IMR-90 (cell line): ENCODE measurements around the gene KCTD20. TPM values are rescaled to one million over a fixed set of nuclear protein-coding genes. Genes with fewer than 3 reads are reported as not detected.

Experiments
- ATAC-seq: fragments of 200-7000 bp; cut with Tn5 transposase; 2 replicates; pipeline ENCODE4 v1.9.1; 2020; ENCODE audit warnings: low read depth, mild to moderate bottlenecking, moderate library complexity
- BruUV-seq: library from RNA; stranded (reverse); fragments of 400-500 nt; replicated peaks from 2 replicates; lab custom pipeline; 2021; lab: Mats Ljungman, UMichigan
- CTCF ChIA-PET: fragments of 300-600 bp; formaldehyde crosslinking; extraction: SDS; loops from one replicate; lab custom pipeline; 2021; ENCODE audit warnings: antibody characterized with exemption; lab: Yijun Ruan, JAX
- POLR2A ChIA-PET: fragments of 300-600 bp; sonication (Branson Sonifier 250); formaldehyde crosslinking; loops from one replicate; lab custom pipeline; 2022; ENCODE audit warnings: antibody characterized with exemption; ENCODE audit not compliant: unreplicated experiment; lab: Charles Lee
- DNase-seq: peaks from one replicate; pipeline ENCODE4 v3.0.0; 2013
- H2AFZ ChIP-seq: replicated peaks from 2 replicates; pipeline ENCODE3; 2013; ENCODE audit warnings: low read length, mild to moderate bottlenecking; ENCODE audit not compliant: poor library complexity
- H2AK5ac ChIP-seq: 2 replicates; pipeline ENCODE4 v1.6.1; 2013; ENCODE audit warnings: low read depth, low read length, inconsistent platforms
- H2AK9ac ChIP-seq: replicated peaks from 2 replicates; pipeline ENCODE3; 2013; ENCODE audit warnings: mild to moderate bottlenecking, low read depth, low read length, moderate library complexity; ENCODE audit not compliant: poor library complexity
- H2BK120ac ChIP-seq: 2 replicates; pipeline ENCODE4 v1.6.1; 2013; ENCODE audit warnings: low read depth, low read length, inconsistent platforms
- H2BK15ac ChIP-seq: 3 replicates; pipeline ENCODE4 v1.6.1; 2013; ENCODE audit warnings: low read depth, low read length, inconsistent platforms
- H2BK20ac ChIP-seq: 2 replicates; pipeline ENCODE4 v1.6.1; 2013; ENCODE audit warnings: low read depth, mild to moderate bottlenecking, inconsistent platforms, low read length, moderate library complexity
- H2BK5ac ChIP-seq: 2 replicates; pipeline ENCODE4 v1.6.1; 2013; ENCODE audit warnings: mild to moderate bottlenecking, low read depth, low read length, inconsistent platforms; ENCODE audit not compliant: poor library complexity, severe bottlenecking
- H3K14ac ChIP-seq: replicated peaks from 2 replicates; pipeline ENCODE4 v1.6.1; 2013; ENCODE audit warnings: low read depth, low read length, inconsistent platforms
- H3K18ac ChIP-seq: 2 replicates; pipeline ENCODE4 v1.6.1; 2013; ENCODE audit warnings: low read depth, low read length, control low read depth
- H3K23ac ChIP-seq: 2 replicates; pipeline ENCODE4 v1.6.1; 2013; ENCODE audit warnings: low read depth, low read length, inconsistent platforms
- H3K27ac ChIP-seq: 2 replicates; pipeline ENCODE4 v1.5.1; 2013; ENCODE audit warnings: mild to moderate bottlenecking, control low read depth, low read length; ENCODE audit not compliant: insufficient read depth
- H3K27me3 ChIP-seq: 2 replicates; pipeline ENCODE4 v1.6.1; 2013; ENCODE audit warnings: low read length; ENCODE audit not compliant: control insufficient read depth, insufficient read depth
- H3K36me3 ChIP-seq: 2 replicates; pipeline ENCODE4 v1.6.1; 2013; ENCODE audit warnings: low read length, mixed read lengths; ENCODE audit not compliant: control insufficient read depth, insufficient read depth
- H3K4ac ChIP-seq: 2 replicates; pipeline ENCODE4 v1.6.1; 2013; ENCODE audit warnings: low read depth, low read length, inconsistent platforms
- H3K4me1 ChIP-seq: 2 replicates; pipeline ENCODE4 v1.6.1; 2013; ENCODE audit warnings: low read length, mixed read lengths; ENCODE audit not compliant: control insufficient read depth, insufficient read depth
- H3K4me2 ChIP-seq: 2 replicates; pipeline ENCODE4 v1.6.1; 2013; ENCODE audit warnings: low read depth, mild to moderate bottlenecking, control low read depth, low read length, moderate library complexity
- H3K4me3 ChIP-seq: 2 replicates; pipeline ENCODE4 v1.5.1; 2013; ENCODE audit warnings: low read depth, mild to moderate bottlenecking, control low read depth, low read length, moderate library complexity; ENCODE audit not compliant: insufficient read depth
- H3K56ac ChIP-seq: 2 replicates; pipeline ENCODE4 v1.6.1; 2013; ENCODE audit warnings: low read length, inconsistent platforms; ENCODE audit not compliant: insufficient read depth; ENCODE audit errors: extremely low read depth
- H3K79me1 ChIP-seq, 2 experiments: 2 replicates each; pipeline ENCODE4 v1.6.1; 2013; ENCODE audit warnings: low read length in 2 of 2, inconsistent platforms in 1 of 2, low read depth in 1 of 2
- H3K9ac ChIP-seq: 2 replicates; pipeline ENCODE4 v1.6.1; 2013; ENCODE audit warnings: low read depth, low read length, control low read depth
- H3K9me1 ChIP-seq: 2 replicates; pipeline ENCODE4 v1.6.1; 2013; ENCODE audit warnings: low read length, inconsistent platforms; ENCODE audit not compliant: insufficient read depth
- H3K9me3 ChIP-seq: 2 replicates; pipeline ENCODE4 v1.6.1; 2013; ENCODE audit warnings: low read length; ENCODE audit not compliant: control insufficient read depth, insufficient read depth
- H4K20me1 ChIP-seq: 2 replicates; pipeline ENCODE4 v1.6.1; 2013; ENCODE audit warnings: low read length, inconsistent platforms; ENCODE audit not compliant: insufficient read depth
- H4K5ac ChIP-seq: 2 replicates; pipeline ENCODE4 v1.6.1; 2013; ENCODE audit warnings: mild to moderate bottlenecking, low read depth, low read length, control low read depth
- H4K8ac ChIP-seq, 2 experiments: 2 replicates each; pipeline ENCODE4 v1.6.1; 2013; ENCODE audit warnings: low read depth in 2 of 2, low read length in 2 of 2, control low read depth in 1 of 2, inconsistent platforms in 1 of 2
- H4K91ac ChIP-seq: 2 replicates; pipeline ENCODE4 v1.6.1; 2013; ENCODE audit warnings: low read depth, low read length, inconsistent platforms; ENCODE audit not compliant: insufficient read depth
- BHLHE40 ChIP-seq: fragments of 150-350 bp; IDR thresholded peaks from 2 replicates; pipeline ENCODE4 v1.6.1; 2016; ENCODE audit warnings: mild to moderate bottlenecking, low read depth, low read length
- CEBPB ChIP-seq: IDR thresholded peaks from 2 replicates; pipeline ENCODE4 v1.6.1; 2012; ENCODE audit warnings: low read depth, low read length, improper control_type of control experiment
- CHD1 ChIP-seq: IDR thresholded peaks from 2 replicates; pipeline ENCODE4 v1.6.1; 2012; ENCODE audit warnings: low read depth, low read length, improper control_type of control experiment
- CTCF ChIP-seq: conservative IDR thresholded peaks from 2 replicates; pipeline ENCODE4 v1.5.1; 2012; ENCODE audit warnings: mild to moderate bottlenecking, low read depth, low read length, improper control_type of control experiment
- ELK1 ChIP-seq: fragments of 150-350 bp; IDR thresholded peaks from 2 replicates; pipeline ENCODE4 v1.6.1; 2016; ENCODE audit warnings: low read depth, mild to moderate bottlenecking, low read length, moderate library complexity, borderline replicate concordance
- FOS ChIP-seq: fragments of 150-350 bp; IDR thresholded peaks from 2 replicates; pipeline ENCODE4 v1.6.1; 2016; ENCODE audit warnings: low read depth, low read length
- MAFK ChIP-seq: IDR thresholded peaks from 2 replicates; pipeline ENCODE4 v1.6.1; 2012; ENCODE audit warnings: low read depth, low read length, improper control_type of control experiment
- MAZ ChIP-seq: IDR thresholded peaks from 2 replicates; pipeline ENCODE4 v1.6.1; 2012; ENCODE audit warnings: low read depth, mild to moderate bottlenecking, low read length, improper control_type of control experiment, moderate library complexity, borderline replicate concordance
- MXI1 ChIP-seq: IDR thresholded peaks from 2 replicates; pipeline ENCODE4 v1.6.1; 2012; ENCODE audit warnings: low read depth, mild to moderate bottlenecking, low read length, moderate library complexity, borderline replicate concordance
- NFE2L2 ChIP-seq: fragments of 150-350 bp; IDR thresholded peaks from 2 replicates; pipeline ENCODE4 v1.6.1; 2016; ENCODE audit warnings: low read depth, mild to moderate bottlenecking, low read length
- POLR2A ChIP-seq: IDR thresholded peaks from 2 replicates; pipeline ENCODE4 v1.6.1; 2012; ENCODE audit warnings: mild to moderate bottlenecking, low read depth, low read length
- RAD21 ChIP-seq: IDR thresholded peaks from 2 replicates; pipeline ENCODE4 v1.6.1; 2012; ENCODE audit warnings: low read length, improper control_type of control experiment
- RCOR1 ChIP-seq: IDR thresholded peaks from 2 replicates; pipeline ENCODE4 v1.6.1; 2012; ENCODE audit warnings: mild to moderate bottlenecking, low read length, improper control_type of control experiment; ENCODE audit not compliant: insufficient replicate concordance
- RFX5 ChIP-seq: IDR thresholded peaks from 2 replicates; pipeline ENCODE4 v1.8.0; 2012; ENCODE audit warnings: low read depth, mild to moderate bottlenecking, low read length, moderate library complexity
- SMC3 ChIP-seq: fragments of 150-350 bp; IDR thresholded peaks from 2 replicates; pipeline ENCODE4 v1.6.1; 2016; ENCODE audit warnings: low read depth, mild to moderate bottlenecking, antibody characterized with exemption, low read length, moderate library complexity
- USF2 ChIP-seq: fragments of 150-350 bp; IDR thresholded peaks from 2 replicates; pipeline ENCODE4 v1.6.1; 2017; ENCODE audit warnings: mild to moderate bottlenecking, antibody characterized with exemption, low read length, low read depth
- WGBS, 2 experiments: methylation state at CpG; one replicate each; pipeline versions ENCODE4 v1.1.5 to v1.1.7; 2013; ENCODE audit warnings: missing lambda C conversion rate in 2 of 2; ENCODE audit not compliant: insufficient read length in 1 of 2; ENCODE audit errors: extremely low coverage in 2 of 2; 5-methylcytosine and 5-hydroxymethylcytosine counted together
- dilution Hi-C: fragments of 300-500 bp; cut with HindIII; formaldehyde crosslinking; loops from one replicate; pipeline ENCODE4 v1.14.3; 2018; ENCODE audit warnings: low sequenced_read_pairs; ENCODE audit not compliant: unreplicated experiment
- in situ Hi-C: fragments of 300-500 bp; cut with MboI; formaldehyde crosslinking; loops from 3 replicates; pipeline ENCODE4 v1.14.3; 2019; ENCODE audit warnings: low sequenced_read_pairs, inconsistent platforms, mixed read lengths
- intact Hi-C: fragments of 100-400 bp; cut with micrococcal nuclease; formaldehyde crosslinking; loops from 2 replicates; pipeline ENCODE4 v1.10.0; 2022
- polyA plus RNA-seq, 3 experiments: library from polyadenylated mRNA; depleted of rRNA; stranded (reverse); fragments of >200 nt; gene quantifications; 2 replicates each; pipeline ENCODE4 v1.2.3, GENCODE V29; 2012; ENCODE audit warnings: low replicate concordance in 1 of 3
- total RNA-seq: library from RNA; depleted of rRNA; stranded (reverse); fragments of >200 nt; gene quantifications from 2 replicates; pipeline ENCODE4 v1.2.3, GENCODE V29; 2012

KCTD20 gene
- total and polyA plus RNA-seq, 2 of the 4 experiments (the other 2 are of a cell fraction): 55.4 to 150 TPM

GRCh38 chr6:36523451-36523850 lies 80.7 kb downstream of the KCTD20 start:
- no peak overlapping the region for H2BK20ac ChIP-seq
- no peak for ATAC-seq
- dilution Hi-C loops (no loop called here), in situ Hi-C loops (no loop called here), intact Hi-C loops (no loop called here)
- no peak overlapping the region for H3K4me3 ChIP-seq
- H3K27me3 ChIP-seq: no peaks in the 10 kb centered on the region
- H2AFZ ChIP-seq: no peak overlapping the region
- no peak overlapping the region for H4K5ac ChIP-seq
- H4K91ac ChIP-seq: no peak overlapping the region
- no peak overlapping the region for H2BK15ac ChIP-seq
- no peak for TF ChIP-seq CTCF
- TF ChIP-seq RAD21: no peak
- TF ChIP-seq RCOR1: no peak
- TF ChIP-seq USF2: no peak
- TF ChIP-seq NFE2L2: no peak
- no peak for TF ChIP-seq FOS
- TF ChIP-seq RFX5: no peak
- TF ChIP-seq MAFK: no peak
- TF ChIP-seq POLR2A: no peak
- TF ChIP-seq BHLHE40: no peak
- TF ChIP-seq ELK1: no peak
- TF ChIP-seq CEBPB: no peak
- no peak for TF ChIP-seq CHD1
- TF ChIP-seq MAZ: no peak
- TF ChIP-seq MXI1: no peak
- no peak for TF ChIP-seq SMC3
- peaks cover 3% of the 10 kb centered on the region; the same call in 1 of the 2 replicates for H4K20me1 ChIP-seq
- H3K56ac ChIP-seq: no peak overlapping the region
- no peak overlapping the region for H2AK9ac ChIP-seq
- no peak overlapping the region for H2AK5ac ChIP-seq
- DNase-seq: no peak
- no peak overlapping the region for H4K8ac ChIP-seq
- no peak overlapping the region for H3K14ac ChIP-seq
- peaks cover 5% of the 10 kb centered on the region for H3K4me1 ChIP-seq
- POLR2A ChIA-PET: interaction anchor here (0.6 kb wide), 2 partner anchors 71 to 74 kb away, joined by 3 to 7 read pairs; no protein-coding TSS in a partner anchor
- H3K27ac ChIP-seq: no peak overlapping the region
- no peak overlapping the region for H2BK120ac ChIP-seq
- no peak overlapping the region for H3K23ac ChIP-seq
- H3K9ac ChIP-seq: no peak overlapping the region
- H3K9me3 ChIP-seq: no peaks in the 10 kb centered on the region
- CTCF ChIA-PET: no interaction called here
- no peak overlapping the region for H3K4ac ChIP-seq
- BruUV-seq: no TSS peak
- H3K79me1 ChIP-seq: peaks cover 11 to 46% of the 10 kb centered on the region in 2 experiments
- H3K18ac ChIP-seq: no peak overlapping the region
- peaks cover 13% of the 10 kb centered on the region for H3K36me3 ChIP-seq
- no peak overlapping the region for H2BK5ac ChIP-seq
- WGBS, 2 experiments: 100% methylated on average over 2 of the region's 8 CpGs; no CpG with 5 or more reads in 1 of the 2 experiments
- H3K9me1 ChIP-seq: 0 out of 2 replicates have a peak, but pooled peaks cover 4% of the 10 kb centered on the region
- no peak overlapping the region for H3K4me2 ChIP-seq
